Measurements from ENCODE around the gene FADS1. TPM values are rescaled to one million over a fixed set of nuclear protein-coding genes. Genes with fewer than 3 reads are reported as not detected.

The FADS1 gene
- total and polyA plus RNA-seq, 2 of the 8 experiments (the other 6 are each of a cell fraction or from before 2014, with no cell fraction given), result 115 to 141 TPM

GRCh38 chr11:61782299-61782698, 34.5 kb downstream of the FADS1 start (continued):
- TF ChIP-seq, protein P1, sequence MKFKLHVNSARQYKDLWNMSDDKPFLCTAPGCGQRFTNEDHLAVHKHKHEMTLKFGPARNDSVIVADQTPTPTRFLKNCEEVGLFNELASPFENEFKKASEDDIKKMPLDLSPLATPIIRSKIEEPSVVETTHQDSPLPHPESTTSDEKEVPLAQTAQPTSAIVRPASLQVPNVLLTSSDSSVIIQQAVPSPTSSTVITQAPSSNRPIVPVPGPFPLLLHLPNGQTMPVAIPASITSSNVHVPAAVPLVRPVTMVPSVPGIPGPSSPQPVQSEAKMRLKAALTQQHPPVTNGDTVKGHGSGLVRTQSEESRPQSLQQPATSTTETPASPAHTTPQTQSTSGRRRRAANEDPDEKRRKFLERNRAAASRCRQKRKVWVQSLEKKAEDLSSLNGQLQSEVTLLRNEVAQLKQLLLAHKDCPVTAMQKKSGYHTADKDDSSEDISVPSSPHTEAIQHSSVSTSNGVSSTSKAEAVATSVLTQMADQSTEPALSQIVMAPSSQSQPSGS (IDR thresholded peaks at IDR 0.05; ENCODE audit: low read length), result no peak
- TF ChIP-seq CHD2 (IDR thresholded peaks at IDR 0.05; ENCODE audit: low read length) (no peak), MAX (IDR thresholded peaks at IDR 0.05) (no peak), BCL11A (IDR thresholded peaks at IDR 0.05; ENCODE audit: low read depth in 2 of 2, low read length in 2 of 2) (no peak), YY1 (IDR thresholded peaks at IDR 0.05; ENCODE audit: low read depth, low read length) (no peak), KDM1A (IDR thresholded peaks at IDR 0.05; ENCODE audit: borderline replicate concordance, low read length) (no peak)
